ENCODE measurements around the gene ANKS6.
A peak's percentile ranks its signal among the peaks of the same experiment; 100 is the strongest.

The ANKS6 gene

DNA sequence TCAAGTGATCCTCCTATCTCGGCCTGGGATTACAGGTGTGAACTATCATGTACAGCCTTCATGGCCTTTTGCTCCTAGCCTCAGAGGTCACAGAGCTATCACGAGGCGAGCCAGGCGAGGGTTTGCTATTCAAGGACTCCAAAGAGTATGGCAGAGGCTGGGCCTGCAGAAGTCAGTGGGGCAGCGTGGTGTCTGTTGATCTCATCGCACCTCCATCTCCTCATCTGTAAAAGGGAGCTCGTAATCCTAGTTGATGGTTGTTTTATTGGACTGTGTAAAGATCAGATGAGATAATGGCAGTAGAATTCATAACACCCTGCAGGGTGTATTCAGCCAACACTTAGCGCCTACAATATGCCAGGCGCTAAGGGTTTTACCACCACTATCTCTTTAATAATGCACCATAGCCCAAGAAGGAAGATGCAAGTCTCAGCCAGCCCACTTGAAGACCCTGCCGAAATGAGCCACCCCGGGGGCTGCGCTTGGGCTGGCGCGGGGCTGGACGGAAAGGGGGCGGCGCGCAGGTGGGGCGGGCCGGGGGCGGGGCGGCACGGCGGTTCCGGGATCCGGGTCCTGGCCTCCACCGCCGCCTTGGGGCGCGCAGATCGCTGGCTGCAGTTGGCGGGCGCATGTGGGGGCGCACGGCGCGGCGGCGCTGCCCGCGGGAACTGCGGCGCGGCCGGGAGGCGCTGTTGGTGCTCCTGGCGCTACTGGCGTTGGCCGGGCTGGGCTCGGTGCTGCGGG lies 10.9 kb upstream of the ANKS6 start, which contains the start of gene GALNT12:
Gene GALNT12, plus strand, starts transcription at position 601 of the 744 bp plus-strand sequence. Its CDS starts 29 bp downstream, at position 630.
- Mint-ChIP-seq H3K27me3 (ENCODE audit: low read depth) (peaks cover 54% of the 10 kb centered on the region), H3K9me3 (no peaks in the 10 kb centered on the region), H3K4me3 (peak within 1 kb of the TSS; percentile 83), H3K27ac (no peak within 1 kb of the TSS), H3K36me3 (ENCODE audit: low read depth) (no peaks in the 10 kb centered on the region), H3K4me1 (ENCODE audit: low read depth) (peaks cover 11% of the 10 kb centered on the region)

DNA sequence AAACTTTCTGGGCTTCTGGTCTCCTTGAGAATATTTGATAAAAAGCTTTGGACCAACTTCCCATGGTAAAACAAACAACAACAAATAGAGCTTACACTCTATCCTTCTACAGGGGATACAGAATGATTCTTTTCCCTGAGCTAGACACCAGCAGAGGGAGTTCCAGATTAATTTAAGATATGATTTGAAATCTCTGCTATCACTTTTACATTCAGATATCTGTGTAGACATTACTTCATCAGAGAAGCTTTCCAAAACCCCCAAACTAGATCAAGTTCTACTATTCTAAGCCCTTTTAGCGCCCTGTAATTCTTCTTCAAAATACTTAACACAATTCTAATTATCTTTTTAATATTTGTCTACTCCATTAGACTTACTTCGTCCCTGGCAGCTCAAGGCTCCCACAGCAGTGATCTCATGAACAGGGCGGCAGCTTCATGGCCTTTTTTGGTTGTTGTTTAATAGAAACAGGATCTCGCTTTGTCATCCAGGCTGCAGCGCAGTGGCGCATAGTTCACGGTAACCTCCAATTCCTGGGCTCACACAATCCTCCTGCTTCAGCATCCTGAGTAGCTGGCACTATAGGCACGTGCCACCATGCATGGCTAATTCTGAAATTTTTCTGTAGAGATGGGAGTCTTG lies 10.2 kb upstream of the ANKS6 start:
- peaks cover 54% of the 10 kb centered on the region for H3K27me3 Mint-ChIP-seq (ENCODE audit: low read depth)
- peak overlapping the region; percentile 83 for H3K4me3 Mint-ChIP-seq
- no peaks in the 10 kb centered on the region for H3K9me3 Mint-ChIP-seq
- peaks cover 11% of the 10 kb centered on the region for H3K4me1 Mint-ChIP-seq (ENCODE audit: low read depth)
- no peak overlapping the region for H3K27ac Mint-ChIP-seq
- no peaks in the 10 kb centered on the region for H3K36me3 Mint-ChIP-seq (ENCODE audit: low read depth)

DNA sequence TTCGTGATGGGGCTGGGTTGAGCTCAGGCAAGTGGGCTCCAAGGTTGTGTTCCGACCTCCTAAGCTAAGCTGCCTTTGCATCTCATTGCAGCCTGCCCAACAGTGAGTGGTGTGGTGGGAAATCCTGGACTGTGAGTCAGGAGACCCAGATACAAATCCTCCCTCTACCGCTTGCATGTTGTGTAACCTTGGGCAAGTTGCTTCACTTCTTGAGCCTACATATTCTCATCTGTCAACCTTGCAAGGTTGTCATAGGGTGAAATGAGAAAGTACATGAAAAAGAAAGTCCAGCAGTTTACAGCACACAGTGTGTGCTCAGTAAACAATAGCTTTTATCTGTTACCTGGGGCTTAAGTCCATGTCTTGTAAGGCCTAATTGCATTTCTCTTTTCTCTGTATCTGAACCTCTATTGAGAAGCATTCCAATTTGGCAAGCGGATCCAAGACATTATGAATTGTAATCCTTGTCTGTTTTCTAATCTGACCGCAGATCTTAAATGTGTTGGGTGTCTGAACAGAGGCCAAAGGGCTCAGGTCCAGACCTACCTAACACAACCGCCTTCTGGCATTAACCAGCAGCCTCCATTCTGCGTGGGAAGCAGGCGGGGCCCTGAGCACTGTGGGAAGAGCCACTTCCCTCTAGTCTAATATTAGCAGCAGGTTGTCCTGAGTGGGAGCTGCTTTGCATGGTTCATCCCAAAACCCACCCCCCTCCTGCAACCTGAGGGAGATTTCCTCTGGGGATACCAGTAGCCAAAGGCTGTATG lies 9.3 kb upstream of the ANKS6 start:
- no peaks in the 10 kb centered on the region for H3K36me3 Mint-ChIP-seq (ENCODE audit: low read depth)
- H3K27me3 Mint-ChIP-seq (ENCODE audit: low read depth): peaks cover 54% of the 10 kb centered on the region
- H3K4me1 Mint-ChIP-seq (ENCODE audit: low read depth): peaks cover 11% of the 10 kb centered on the region

DNA sequence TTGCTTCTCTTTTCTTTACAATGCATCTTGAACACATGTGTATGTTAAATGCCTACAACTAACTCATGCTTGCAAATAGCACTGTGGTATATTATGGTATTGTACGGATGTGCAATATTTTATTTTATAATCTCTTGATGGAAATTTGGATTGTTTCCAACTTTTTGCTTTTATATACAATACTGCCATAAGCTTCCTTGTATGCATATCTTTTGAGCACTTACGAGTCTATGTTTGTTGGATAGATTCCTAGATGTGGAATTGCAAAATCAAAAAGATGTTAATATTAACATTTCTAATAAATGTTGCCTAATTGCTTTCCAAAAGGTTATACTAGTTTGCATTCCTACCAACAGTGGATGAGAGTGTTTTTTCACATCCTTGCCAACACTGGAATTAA lies 7.7 kb upstream of the ANKS6 start:
- peaks cover 3% of the 10 kb centered on the region for H3K9me3 Mint-ChIP-seq
- H3K27me3 Mint-ChIP-seq (ENCODE audit: low read depth): peaks cover 45% of the 10 kb centered on the region
- no peak overlapping the region for H3K27ac Mint-ChIP-seq
- H3K4me3 Mint-ChIP-seq: no peak overlapping the region
- H3K4me1 Mint-ChIP-seq (ENCODE audit: low read depth): peaks cover 11% of the 10 kb centered on the region
- H3K36me3 Mint-ChIP-seq (ENCODE audit: low read depth): no peaks in the 10 kb centered on the region

More for the DNA sequence above, 9.3 kb upstream of the ANKS6 start:
- Mint-ChIP-seq H3K27ac (no peak overlapping the region), H3K4me3 (no peak overlapping the region), H3K9me3 (no peaks in the 10 kb centered on the region)

DNA sequence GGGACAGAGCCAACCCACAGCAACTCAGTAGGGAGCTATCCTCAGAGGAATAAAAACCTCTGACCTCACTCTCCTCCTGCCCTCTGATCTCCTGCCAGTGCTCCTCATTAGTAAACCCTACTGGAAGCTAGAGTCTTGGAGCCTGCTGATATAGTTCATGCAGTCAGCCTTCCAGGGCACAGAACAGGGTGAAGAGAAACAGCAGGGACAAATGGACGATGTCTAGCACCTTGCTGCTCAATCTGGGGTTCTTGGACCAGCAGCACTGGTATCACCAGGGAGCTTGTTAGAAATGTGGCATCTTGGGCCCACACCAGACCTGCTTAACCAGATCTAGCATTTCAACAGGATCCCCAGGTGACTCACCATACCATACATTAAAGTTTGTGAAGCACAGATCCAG lies 5.6 kb upstream of the ANKS6 start:
- Mint-ChIP-seq H3K27ac (no peak overlapping the region), H3K9me3 (peaks cover 14% of the 10 kb centered on the region), H3K36me3 (ENCODE audit: low read depth) (peaks cover 4% of the 10 kb centered on the region), H3K27me3 (ENCODE audit: low read depth) (peaks cover 37% of the 10 kb centered on the region), H3K4me1 (ENCODE audit: low read depth) (peaks cover 3% of the 10 kb centered on the region), H3K4me3 (no peak overlapping the region)

DNA sequence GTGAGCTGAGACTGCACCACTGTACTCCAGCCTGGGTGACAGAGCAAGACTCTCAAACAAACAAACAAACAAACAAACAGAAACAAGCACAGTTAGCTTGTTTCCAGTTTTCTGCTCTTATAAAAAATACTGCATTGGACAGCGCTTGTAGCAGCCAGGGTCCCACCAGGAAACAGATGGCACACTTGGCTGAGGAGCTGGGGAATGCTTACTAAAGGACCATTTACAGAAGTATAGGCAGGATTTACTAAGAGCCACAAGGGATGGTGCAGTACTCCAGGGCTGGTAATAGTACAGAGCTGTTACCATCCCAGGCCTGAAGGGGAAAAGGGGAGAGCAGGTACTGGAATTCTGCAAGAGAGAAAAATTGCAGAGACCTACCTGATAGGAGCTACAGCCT lies 5.2 kb upstream of the ANKS6 start:
- peaks cover 14% of the 10 kb centered on the region for H3K9me3 Mint-ChIP-seq
- peaks cover 4% of the 10 kb centered on the region for H3K36me3 Mint-ChIP-seq (ENCODE audit: low read depth)
- H3K4me1 Mint-ChIP-seq (ENCODE audit: low read depth): peaks cover 6% of the 10 kb centered on the region
- no peak overlapping the region for H3K27ac Mint-ChIP-seq
- no peak overlapping the region for H3K4me3 Mint-ChIP-seq
- H3K27me3 Mint-ChIP-seq (ENCODE audit: low read depth): peaks cover 33% of the 10 kb centered on the region

DNA sequence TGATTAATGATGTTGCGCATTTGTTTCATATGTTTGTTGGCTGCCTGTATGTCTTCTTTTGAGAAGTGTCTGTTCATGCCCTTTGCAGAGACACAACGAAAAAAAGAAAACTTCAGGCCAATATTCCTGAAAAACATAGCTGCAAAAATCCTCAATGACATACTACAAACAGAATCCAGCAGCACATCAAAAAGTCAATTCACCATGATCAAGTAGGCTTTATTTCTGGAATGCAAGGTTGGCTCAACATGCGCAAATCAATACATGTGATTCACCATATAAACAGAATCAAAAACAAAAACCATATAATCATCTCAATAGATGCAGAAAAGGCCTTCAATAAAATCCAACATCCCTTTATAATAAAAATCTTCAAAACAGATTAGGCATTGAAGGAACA lies 1.9 kb upstream of the ANKS6 start:
- Mint-ChIP-seq H3K9me3 (peaks cover 14% of the 10 kb centered on the region), H3K4me1 (ENCODE audit: low read depth) (peaks cover 14% of the 10 kb centered on the region), H3K27me3 (ENCODE audit: low read depth) (peaks cover 27% of the 10 kb centered on the region), H3K4me3 (no peak overlapping the region), H3K36me3 (ENCODE audit: low read depth) (peaks cover 4% of the 10 kb centered on the region), H3K27ac (no peak overlapping the region)

DNA sequence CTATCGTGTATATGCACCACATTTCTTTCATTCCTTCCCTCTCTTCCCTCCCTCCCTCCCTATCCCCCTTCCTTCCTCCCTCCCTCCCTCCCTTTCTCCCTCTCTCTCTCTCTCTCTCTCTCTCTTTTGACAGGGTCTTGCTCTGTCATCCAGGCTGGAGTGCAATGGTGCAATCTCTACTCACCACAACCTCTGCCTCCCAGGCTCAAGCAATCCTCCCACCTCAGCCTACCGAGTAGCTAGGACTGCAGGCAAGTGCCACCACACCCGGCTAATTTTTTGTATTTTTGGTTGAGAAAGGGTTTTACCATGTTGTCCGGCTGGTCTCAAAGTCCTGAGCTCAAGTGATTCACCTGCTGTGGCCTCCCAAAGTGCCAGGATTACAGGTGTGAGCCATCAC lies 1.1 kb upstream of the ANKS6 start:
- H3K27ac Mint-ChIP-seq: no peak overlapping the region
- peaks cover 14% of the 10 kb centered on the region for H3K9me3 Mint-ChIP-seq
- H3K4me3 Mint-ChIP-seq: peak overlapping the region; percentile 84
- H3K4me1 Mint-ChIP-seq (ENCODE audit: low read depth): peaks cover 14% of the 10 kb centered on the region
- H3K27me3 Mint-ChIP-seq (ENCODE audit: low read depth): peaks cover 26% of the 10 kb centered on the region
- peaks cover 4% of the 10 kb centered on the region for H3K36me3 Mint-ChIP-seq (ENCODE audit: low read depth)

DNA sequence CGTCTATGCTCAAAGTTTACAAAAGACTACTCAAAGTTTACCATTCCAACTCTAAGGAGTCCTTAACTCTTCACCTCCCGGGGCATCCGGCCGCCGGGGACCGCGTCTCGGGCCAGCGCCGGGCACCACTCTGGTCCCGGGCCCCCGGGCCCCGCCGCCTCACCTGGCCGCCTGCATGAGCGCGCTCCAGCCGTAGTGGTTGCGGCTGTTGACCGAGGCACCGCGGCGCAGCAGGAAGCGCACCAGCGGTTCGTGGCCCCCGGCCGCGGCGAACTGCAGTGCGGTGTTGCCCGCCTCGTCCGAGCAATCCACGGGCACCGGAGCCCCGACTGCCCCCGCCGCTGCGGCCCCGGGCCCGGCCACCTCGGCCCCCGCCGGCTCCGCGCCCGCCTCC lies 388 bp downstream of the ANKS6 start:
- Mint-ChIP-seq H3K9me3 (peaks cover 14% of the 10 kb centered on the region), H3K36me3 (ENCODE audit: low read depth) (peaks cover 4% of the 10 kb centered on the region), H3K4me3 (peak overlapping the region; percentile 62), H3K27ac (no peak overlapping the region), H3K27me3 (ENCODE audit: low read depth) (peaks cover 26% of the 10 kb centered on the region), H3K4me1 (ENCODE audit: low read depth) (peaks cover 22% of the 10 kb centered on the region)

DNA sequence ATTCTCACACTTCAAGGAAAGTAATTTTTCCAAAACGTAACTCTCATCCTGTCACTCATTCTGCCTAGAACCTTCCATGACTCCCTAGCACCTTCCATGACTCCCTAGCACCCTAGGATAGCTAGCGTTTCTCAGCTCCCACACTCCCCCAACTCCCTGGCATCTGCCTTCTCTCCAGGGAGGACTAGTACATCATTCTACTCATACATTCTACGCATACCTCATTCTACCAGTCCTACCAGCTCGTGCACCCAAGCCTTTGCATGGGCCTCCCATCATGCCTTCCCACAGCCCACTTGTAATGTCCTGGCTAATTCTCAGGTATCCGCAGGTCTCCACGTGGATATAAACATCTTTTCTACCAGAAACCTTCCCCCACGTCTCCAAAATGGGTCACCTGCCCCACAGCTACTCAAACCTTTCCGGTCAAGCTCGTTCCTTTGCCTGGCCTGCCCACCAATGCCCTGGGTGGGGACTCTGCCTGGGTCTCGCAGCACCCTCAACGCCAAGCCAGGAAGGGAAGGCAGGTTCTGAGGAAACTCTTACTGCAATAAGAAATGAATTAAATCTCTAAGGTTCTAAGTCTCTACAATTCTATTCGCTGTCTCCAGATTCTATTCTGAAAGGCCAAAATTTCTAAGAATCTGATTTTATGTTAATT lies 930 bp downstream of the ANKS6 start:
- Mint-ChIP-seq H3K9me3 (peaks cover 14% of the 10 kb centered on the region), H3K36me3 (ENCODE audit: low read depth) (peaks cover 4% of the 10 kb centered on the region), H3K4me1 (ENCODE audit: low read depth) (peaks cover 22% of the 10 kb centered on the region), H3K4me3 (peak overlapping the region; percentile 62), H3K27me3 (ENCODE audit: low read depth) (peaks cover 26% of the 10 kb centered on the region), H3K27ac (no peak overlapping the region)

DNA sequence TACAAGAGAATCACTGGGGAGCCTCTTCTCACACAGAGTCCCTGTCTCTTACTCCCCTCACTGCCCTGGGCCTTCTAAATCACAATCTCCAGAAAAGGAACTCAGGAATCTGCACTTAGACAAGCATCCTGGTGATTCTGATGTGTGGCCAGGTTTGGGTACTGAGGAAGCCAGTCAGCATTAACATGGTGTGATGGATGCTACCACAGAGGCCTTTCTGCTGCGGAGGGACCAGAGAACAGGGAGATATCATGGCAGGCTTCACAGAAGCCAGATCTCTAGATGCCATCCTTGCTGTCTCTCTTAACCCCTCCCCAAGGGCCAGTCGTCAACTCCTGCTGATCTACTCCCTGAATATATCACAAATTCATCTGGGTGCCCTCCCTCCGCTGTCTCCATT lies 1.6 kb downstream of the ANKS6 start:
- Mint-ChIP-seq H3K27ac (no peak overlapping the region), H3K9me3 (peaks cover 14% of the 10 kb centered on the region), H3K4me3 (peak overlapping the region; percentile 62)

DNA sequence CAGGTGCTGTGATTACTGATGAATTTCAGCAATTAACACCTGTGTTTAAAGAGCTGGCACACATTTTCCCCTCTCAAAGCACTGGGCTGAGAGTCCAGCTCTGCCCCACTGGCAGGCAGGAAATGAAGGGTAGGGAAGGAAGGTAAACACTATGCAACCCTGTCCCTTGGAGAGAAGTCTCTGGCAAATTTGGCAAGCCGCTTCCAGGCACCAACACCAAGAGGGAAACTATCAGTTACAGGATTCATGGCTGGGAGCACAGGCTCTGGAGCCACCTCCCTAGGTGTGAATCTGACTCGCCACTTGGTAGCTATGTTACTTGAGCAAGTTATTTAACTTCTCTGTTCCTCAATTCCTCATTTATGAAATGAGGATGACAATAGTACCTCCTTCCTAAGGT lies 3.3 kb downstream of the ANKS6 start:
- Mint-ChIP-seq H3K9me3 (peaks cover 1% of the 10 kb centered on the region), H3K4me3 (no peak overlapping the region), H3K4me1 (ENCODE audit: low read depth) (peaks cover 22% of the 10 kb centered on the region), H3K36me3 (ENCODE audit: low read depth) (no peaks in the 10 kb centered on the region), H3K27ac (no peak overlapping the region), H3K27me3 (ENCODE audit: low read depth) (peaks cover 24% of the 10 kb centered on the region)

More for the DNA sequence above, 1.6 kb downstream of the ANKS6 start:
- Mint-ChIP-seq H3K4me1 (ENCODE audit: low read depth) (peaks cover 22% of the 10 kb centered on the region), H3K27me3 (ENCODE audit: low read depth) (peaks cover 26% of the 10 kb centered on the region), H3K36me3 (ENCODE audit: low read depth) (peaks cover 4% of the 10 kb centered on the region)

DNA sequence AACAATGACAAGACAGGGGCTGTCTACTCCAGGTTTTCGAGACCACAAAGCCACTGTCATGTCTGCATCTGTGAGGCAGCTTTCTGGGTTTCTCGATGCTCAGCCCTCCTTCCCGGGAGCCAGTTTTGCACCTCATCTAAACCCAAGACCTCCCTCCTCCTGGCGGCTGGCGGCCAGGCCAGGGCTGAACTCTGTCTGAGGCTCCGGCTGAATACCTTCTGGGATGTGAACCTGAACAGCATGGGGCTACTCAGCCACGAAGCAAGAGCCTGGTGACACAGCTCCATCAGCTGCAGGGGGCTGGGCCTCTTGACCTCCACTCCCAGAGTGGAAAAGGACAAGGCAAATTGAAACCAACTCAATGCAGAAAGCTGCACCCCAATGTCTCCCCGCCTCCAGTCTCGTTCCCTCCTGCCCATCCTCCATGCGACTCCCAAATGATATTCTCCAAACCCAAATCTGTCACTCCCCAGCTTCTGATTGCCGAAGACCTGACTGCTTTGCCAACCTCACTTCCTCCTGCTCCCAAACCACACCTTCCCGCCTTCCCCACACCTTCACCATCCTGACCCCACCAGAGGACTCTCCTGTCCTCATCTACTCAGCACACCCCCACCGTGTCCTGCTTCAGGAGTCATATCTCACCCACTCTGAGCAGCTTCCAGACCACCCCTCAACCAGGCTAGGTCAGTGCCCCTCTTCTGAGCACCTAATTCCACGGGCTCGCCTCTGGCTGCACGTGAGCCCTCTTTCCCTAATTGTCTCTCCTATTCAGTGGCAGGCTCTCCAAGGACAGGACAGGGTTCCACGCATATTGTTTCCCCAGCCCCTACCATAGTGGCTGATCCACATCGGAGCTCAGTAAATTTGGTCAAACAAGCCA lies 4.5 kb downstream of the ANKS6 start:
- H3K36me3 Mint-ChIP-seq (ENCODE audit: low read depth): no peaks in the 10 kb centered on the region
- peaks cover 18% of the 10 kb centered on the region for H3K27me3 Mint-ChIP-seq (ENCODE audit: low read depth)
- H3K4me1 Mint-ChIP-seq (ENCODE audit: low read depth): peaks cover 19% of the 10 kb centered on the region
- no peak overlapping the region for H3K4me3 Mint-ChIP-seq
- no peak overlapping the region for H3K27ac Mint-ChIP-seq
- no peaks in the 10 kb centered on the region for H3K9me3 Mint-ChIP-seq
